ENCODE results near the gene MRPL48.

- no peak for TF ChIP-seq CTCF (IDR thresholded peaks at IDR 0.05)
- no peak for TF ChIP-seq POLR2AphosphoS5 (IDR thresholded peaks at IDR 0.05)
Observed at GRCh38 chr11:73748300-73748699, 39.4 kb upstream of the MRPL48 start.
